Kidney epithelial cell (primary cell): ENCODE data around the gene OAF. TPM values are rescaled to one million over a fixed set of nuclear protein-coding genes. Genes with fewer than 3 reads are reported as not detected.

Source experiments
- DNase-seq: peaks from one replicate; pipeline ENCODE4 v3.0.0-alpha.2; 2010; ENCODE audit warnings: low read depth
- H3K27me3 ChIP-seq: 2 replicates; pipeline ENCODE4 v1.6.0; 2011; ENCODE audit warnings: low read length; ENCODE audit not compliant: control insufficient read depth, insufficient read depth
- H3K36me3 ChIP-seq: 2 replicates; pipeline ENCODE4 v1.5.1; 2011; ENCODE audit warnings: low read length; ENCODE audit not compliant: control insufficient read depth, insufficient read depth
- H3K4me3 ChIP-seq: 2 replicates; pipeline ENCODE4 v1.5.1; 2011; ENCODE audit warnings: low read depth, mild to moderate bottlenecking, control low read depth, low read length
- total RNA-seq: library from RNA; depleted of rRNA; stranded (reverse); fragments of >200 nt; gene quantifications from 2 replicates; pipeline ENCODE4 v1.2.3, GENCODE V29; 2015
- TF ChIP-seq, protein P1 (sequence below): IDR thresholded peaks from 2 replicates; pipeline ENCODE4 v1.5.1; 2011; ENCODE audit warnings: mild to moderate bottlenecking, moderate library complexity, low read length, control low read depth, inconsistent platforms; ENCODE audit not compliant: insufficient read depth, poor library complexity, severe bottlenecking

Gene OAF
- total RNA-seq, 1 donor from 2014 or later = 45.2 TPM

DNA sequence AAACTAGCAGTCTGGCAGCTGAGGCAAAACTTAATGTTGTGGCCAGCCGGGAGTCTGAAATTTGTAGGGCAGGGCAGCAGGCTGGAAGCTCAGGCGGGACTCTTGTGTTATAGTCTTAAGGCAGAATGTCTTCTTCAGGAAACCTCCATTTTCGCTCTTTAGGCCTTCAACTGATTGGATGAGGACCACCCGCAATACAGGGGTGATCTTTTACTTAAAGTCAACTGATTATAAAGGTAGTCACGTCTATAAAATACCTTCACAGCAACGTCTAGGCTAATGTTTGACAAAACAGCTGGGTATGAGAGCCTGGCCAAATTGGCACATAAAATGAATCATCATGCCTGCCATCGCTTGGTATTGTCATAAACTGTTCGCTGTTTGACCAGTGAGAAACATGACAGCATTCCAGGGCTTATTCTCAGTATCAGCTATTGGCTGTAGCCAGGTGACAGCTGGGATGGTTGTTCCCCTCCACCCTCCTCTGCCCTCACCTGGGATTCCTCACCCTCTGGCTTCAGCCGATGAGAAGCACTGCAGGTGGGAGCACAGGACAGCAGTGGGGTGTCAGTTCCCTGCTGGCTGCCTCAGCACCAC lies 22.5 kb downstream of the OAF start:
- Histone ChIP-seq H3K36me3 (no peaks in the 10 kb centered on the region), H3K4me3 (no peak overlapping the region), H3K27me3 (peaks cover 10% of the 10 kb centered on the region)
- DNase-seq = no peak
- TF ChIP-seq, protein P1, sequence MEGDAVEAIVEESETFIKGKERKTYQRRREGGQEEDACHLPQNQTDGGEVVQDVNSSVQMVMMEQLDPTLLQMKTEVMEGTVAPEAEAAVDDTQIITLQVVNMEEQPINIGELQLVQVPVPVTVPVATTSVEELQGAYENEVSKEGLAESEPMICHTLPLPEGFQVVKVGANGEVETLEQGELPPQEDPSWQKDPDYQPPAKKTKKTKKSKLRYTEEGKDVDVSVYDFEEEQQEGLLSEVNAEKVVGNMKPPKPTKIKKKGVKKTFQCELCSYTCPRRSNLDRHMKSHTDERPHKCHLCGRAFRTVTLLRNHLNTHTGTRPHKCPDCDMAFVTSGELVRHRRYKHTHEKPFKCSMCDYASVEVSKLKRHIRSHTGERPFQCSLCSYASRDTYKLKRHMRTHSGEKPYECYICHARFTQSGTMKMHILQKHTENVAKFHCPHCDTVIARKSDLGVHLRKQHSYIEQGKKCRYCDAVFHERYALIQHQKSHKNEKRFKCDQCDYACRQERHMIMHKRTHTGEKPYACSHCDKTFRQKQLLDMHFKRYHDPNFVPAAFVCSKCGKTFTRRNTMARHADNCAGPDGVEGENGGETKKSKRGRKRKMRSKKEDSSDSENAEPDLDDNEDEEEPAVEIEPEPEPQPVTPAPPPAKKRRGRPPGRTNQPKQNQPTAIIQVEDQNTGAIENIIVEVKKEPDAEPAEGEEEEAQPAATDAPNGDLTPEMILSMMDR = no peak

DNA sequence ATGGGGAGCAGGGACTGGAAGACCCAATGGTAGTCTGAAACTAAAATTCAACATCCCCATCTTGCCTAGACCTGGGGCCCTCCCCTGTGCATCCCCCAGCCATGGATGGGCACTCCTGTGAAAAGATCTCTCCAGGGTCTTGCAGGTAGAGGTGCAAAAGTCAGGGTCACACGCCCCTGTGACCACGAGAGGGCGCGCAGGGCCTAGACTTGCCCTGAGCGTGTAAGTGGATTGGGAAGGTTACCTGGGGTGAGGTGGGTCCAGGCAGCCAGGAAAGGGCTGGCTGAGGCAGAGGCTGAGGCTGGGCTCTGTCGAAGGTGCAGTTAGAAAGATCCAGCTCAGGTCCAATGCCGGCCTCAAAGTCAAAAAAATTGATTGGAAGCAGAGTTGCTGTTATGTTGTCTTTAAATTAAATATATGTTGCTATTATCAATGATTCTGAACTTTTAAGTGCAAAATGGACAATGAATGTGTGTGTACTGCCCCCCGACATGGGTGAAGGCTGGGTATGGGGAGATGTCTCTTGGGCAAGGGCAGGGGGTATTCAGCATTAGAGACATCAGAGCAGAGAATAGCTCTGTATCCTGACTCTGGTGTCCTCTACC lies 24.3 kb downstream of the OAF start:
- H3K27me3 ChIP-seq = peaks cover 21% of the 10 kb centered on the region
- no peak for DNase-seq
- H3K36me3 ChIP-seq = no peaks in the 10 kb centered on the region
- H3K4me3 ChIP-seq = no peak overlapping the region
- TF ChIP-seq, protein P1 = peak; percentile 95

DNA sequence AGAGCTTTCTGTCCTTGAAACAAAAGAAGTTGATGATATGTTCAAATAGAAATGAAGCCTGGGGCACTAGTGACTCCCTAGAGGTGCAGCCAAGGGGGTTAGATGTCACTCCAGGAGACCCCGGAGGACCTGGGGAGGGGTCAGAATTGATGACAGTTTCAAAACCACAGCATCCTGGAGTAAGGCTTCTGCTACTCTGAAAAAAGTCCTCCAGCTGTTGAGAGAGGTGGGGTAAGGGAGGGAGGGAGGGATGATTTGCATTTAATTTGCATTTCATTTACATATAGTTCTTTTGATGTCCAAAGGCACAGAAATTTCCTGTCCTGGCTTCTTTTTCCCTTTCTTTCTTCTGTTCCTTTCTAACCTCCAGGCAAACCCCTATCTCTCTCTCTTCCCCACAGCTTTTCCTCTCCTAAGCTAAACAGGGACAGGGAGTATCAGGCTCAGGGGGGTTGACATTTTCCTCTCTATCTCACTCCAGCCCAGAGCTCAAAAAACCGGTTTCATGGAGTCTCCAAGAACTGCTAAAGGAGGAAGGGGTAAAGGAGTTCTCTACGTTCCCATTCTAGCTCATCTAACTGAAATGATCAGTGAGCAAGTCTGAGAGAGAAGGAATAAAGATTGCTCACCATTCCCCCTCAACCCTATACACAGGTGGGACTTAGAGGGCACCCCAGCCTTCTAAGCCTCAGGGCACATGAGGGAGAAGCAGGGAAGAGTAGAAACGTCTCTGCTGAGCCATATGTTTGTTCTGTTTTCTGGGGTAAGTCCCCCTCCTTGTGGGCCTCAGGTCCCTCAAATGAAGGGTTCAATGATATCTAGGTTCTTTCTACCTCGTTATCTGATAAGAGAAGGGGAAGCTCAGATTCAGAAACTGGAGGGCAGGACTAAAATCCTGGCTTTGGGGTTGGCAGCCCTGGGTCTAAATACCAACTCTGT lies 25.6 kb downstream of the OAF start:
- TF ChIP-seq, protein P1 = no peak
- peaks cover 34% of the 10 kb centered on the region for H3K27me3 ChIP-seq
- DNase-seq = no peak
- no peaks in the 10 kb centered on the region for H3K36me3 ChIP-seq
- H3K4me3 ChIP-seq = no peak overlapping the region

DNA sequence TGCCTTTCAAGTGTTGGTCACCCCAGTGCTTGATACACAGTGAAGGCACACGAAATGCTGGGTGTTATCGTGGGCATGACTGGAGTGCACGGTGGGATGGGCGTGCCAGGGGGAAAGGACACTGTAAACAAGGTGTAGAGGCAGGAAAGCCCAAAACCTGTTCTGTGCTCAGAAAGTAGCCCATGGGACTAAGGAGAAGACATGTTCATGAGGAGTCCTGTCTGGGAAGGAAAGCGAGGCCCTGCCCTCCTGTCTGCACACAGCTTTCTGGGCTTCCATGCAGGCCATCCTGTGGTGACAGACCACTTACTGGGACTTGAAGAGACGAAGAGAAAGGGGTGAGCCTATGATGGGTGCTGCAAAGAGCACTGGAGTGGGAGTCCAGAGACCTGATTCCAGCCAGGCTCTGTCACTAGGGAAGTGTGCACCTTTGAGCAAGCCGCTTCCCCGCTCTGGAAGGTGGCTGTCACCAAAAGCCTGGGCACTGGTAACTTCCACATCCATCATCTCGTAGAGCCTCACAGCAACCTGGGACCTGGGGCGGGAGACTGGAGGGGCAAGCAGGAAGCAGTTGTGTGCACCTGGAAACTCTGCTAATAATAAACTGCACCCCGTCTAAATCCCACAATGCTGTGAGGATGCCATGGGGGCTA lies 28.3 kb downstream of the OAF start:
- DNase-seq = no peak
- Histone ChIP-seq H3K27me3 (peaks cover 33% of the 10 kb centered on the region), H3K4me3 (no peak overlapping the region), H3K36me3 (no peaks in the 10 kb centered on the region)
- TF ChIP-seq, protein P1 = no peak

DNA sequence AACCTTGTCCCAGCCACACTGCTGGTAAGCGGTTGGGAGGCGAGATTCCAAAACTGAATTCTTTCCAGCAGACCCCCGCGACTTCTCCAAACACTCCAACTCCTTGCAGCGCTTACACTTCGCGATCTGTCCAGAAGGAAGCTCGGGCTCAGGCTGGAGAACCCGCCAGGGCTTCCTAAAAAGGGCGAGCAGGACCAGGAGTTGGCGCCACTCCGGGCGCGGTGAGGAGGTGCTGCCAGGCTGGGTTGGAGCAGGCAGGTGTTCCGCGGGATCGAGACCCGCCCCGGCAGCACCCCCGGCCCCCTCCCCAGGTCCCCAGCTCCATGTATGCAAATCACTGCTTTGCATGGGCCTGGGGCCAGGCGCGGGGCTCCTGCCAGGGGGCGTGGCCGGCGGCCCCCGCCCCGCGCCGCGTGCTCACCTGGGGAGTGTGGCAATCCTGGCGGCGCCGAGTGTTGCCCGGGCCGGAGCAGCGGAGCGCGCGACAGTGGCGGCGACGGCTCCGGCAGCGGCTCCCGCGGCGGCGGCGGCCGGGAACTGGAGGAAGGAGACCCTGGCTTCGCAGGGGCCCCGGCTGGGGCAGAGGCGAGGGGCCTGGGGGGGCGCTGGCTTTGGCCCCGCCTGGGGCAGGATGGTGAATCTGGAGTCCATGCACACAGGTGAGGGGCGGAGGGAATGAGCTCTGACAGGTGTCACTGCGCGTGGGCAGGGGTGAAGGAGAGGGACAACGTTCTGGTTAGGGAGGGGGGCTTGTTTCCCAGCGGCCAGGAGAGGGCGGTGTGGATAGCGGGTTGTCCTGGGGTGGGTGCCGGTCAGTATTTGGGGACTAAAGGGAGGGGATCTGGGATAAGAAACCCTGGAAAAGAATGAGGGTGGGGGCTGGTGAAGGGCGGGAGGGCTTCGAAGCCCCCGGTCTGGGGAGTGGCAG lies 29.1 kb downstream of the OAF start, which contains the start of gene POU2F3:
POU2F3 (plus strand) TSS at position 428 of the 928 bp plus-strand sequence; CDS start at position 632, 204 bp downstream.
- TF ChIP-seq, protein P1 = peak; percentile 48
- DNase-seq = no peak
- no peak within 1 kb of the TSS for H3K4me3 ChIP-seq
- H3K27me3 ChIP-seq = peaks cover 33% of the 10 kb centered on the region
- no peaks in the 10 kb centered on the region for H3K36me3 ChIP-seq
